H1 (cell line): Measurements from ENCODE around the gene HAVCR1. TPM values are rescaled to one million over a fixed set of nuclear protein-coding genes. Genes with fewer than 3 reads are reported as not detected.

ENCODE experiments used
- CTCF ChIA-PET: fragments of 300-600 bp; sonication (Branson Sonifier 250); formaldehyde crosslinking; loops from one replicate; lab custom pipeline; 2021; ENCODE audit not compliant: partially characterized antibody; lab: Charles Lee
- POLR2A ChIA-PET: fragments of 300-600 bp; sonication (Branson Sonifier 250); formaldehyde crosslinking; loops from one replicate; lab custom pipeline; 2021; ENCODE audit warnings: inconsistent platforms; ENCODE audit not compliant: partially characterized antibody; lab: Charles Lee
- DNase-seq, 2 experiments: peaks; one replicate each; pipeline versions ENCODE4 v3.0.0 to v3.0.0-alpha.2; 2010 to 2022; ENCODE audit warnings: low spot score in 2 of 2, low read depth in 1 of 2, mixed read lengths in 1 of 2
- FAIRE-seq: peaks from 2 replicates; lab custom pipeline; 2011; peaks lifted over from hg19 to GRCh38; lab: Jason Lieb, UNC
- H2AFZ ChIP-seq: 2 replicates; pipeline ENCODE4 v1.8.1; 2012; ENCODE audit warnings: low read length, inconsistent platforms
- H2AK5ac ChIP-seq: 2 replicates; pipeline ENCODE4 v1.6.1; 2013; ENCODE audit warnings: low read depth, low read length
- H2BK120ac ChIP-seq: replicated peaks from 2 replicates; pipeline ENCODE3; 2013; ENCODE audit warnings: low read depth, low read length, inconsistent platforms
- H2BK12ac ChIP-seq: 2 replicates; pipeline ENCODE4 v1.6.1; 2013; ENCODE audit warnings: low read depth, low read length
- H2BK15ac ChIP-seq: 2 replicates; pipeline ENCODE4 v1.6.1; 2013; ENCODE audit warnings: low read length
- H2BK20ac ChIP-seq: 2 replicates; pipeline ENCODE4 v1.6.1; 2013; ENCODE audit warnings: low read length
- H2BK5ac ChIP-seq: 2 replicates; pipeline ENCODE4 v1.6.1; 2013; ENCODE audit warnings: low read depth, low read length
- H3K14ac ChIP-seq: 2 replicates; pipeline ENCODE4 v1.6.1; 2013; ENCODE audit warnings: inconsistent platforms; ENCODE audit not compliant: insufficient read length
- H3K18ac ChIP-seq: 2 replicates; pipeline ENCODE4 v1.6.1; 2013; ENCODE audit warnings: low read length; ENCODE audit errors: extremely low read depth
- H3K23ac ChIP-seq: 2 replicates; pipeline ENCODE4 v1.6.1; 2013; ENCODE audit warnings: inconsistent platforms; ENCODE audit not compliant: insufficient read length
- H3K23me2 ChIP-seq: 2 replicates; pipeline ENCODE4 v1.6.1; 2013; ENCODE audit warnings: low read depth, low read length
- H3K27ac ChIP-seq: 2 replicates; pipeline ENCODE4 v1.6.1; 2011; ENCODE audit warnings: low read depth, low read length, inconsistent platforms
- H3K27me3 ChIP-seq, 4 experiments: replicated peaks in 1 of 4; 1 replicate in 1 of 4; 2 replicates in 3 of 4; pipeline versions ENCODE4 v1.6.1 to v1.8.1; 2011 to 2013; ENCODE audit warnings: low read length in 3 of 4, mild to moderate bottlenecking in 3 of 4, inconsistent platforms in 2 of 4, mixed read lengths in 2 of 4, moderate library complexity in 1 of 4; ENCODE audit not compliant: control insufficient read depth in 3 of 4, insufficient read depth in 3 of 4; ENCODE audit errors: extremely low read depth in 1 of 4
- H3K36me3 ChIP-seq, 4 experiments: 2 replicates each; pipeline versions ENCODE4 v1.6.1 to v1.8.1; 2011 to 2013; ENCODE audit warnings: mild to moderate bottlenecking in 4 of 4, low read length in 3 of 4, moderate library complexity in 2 of 4, control low read depth in 1 of 4, inconsistent platforms in 1 of 4; ENCODE audit not compliant: insufficient read depth in 4 of 4, control insufficient read depth in 2 of 4
- H3K4ac ChIP-seq: replicated peaks from 2 replicates; pipeline ENCODE3; 2013; ENCODE audit warnings: low read length, low read depth, mixed read lengths, inconsistent platforms; ENCODE audit not compliant: insufficient read length
- H3K4me1 ChIP-seq, 4 experiments: replicated peaks in 1 of 4; 1 replicate in 1 of 4; 2 replicates in 3 of 4; pipeline versions ENCODE4 v1.6.1 to v1.8.1; 2011 to 2013; ENCODE audit warnings: low read length in 3 of 4, inconsistent platforms in 2 of 4, mixed read lengths in 1 of 4; ENCODE audit not compliant: insufficient read depth in 4 of 4, control insufficient read depth in 3 of 4
- H3K4me2 ChIP-seq, 2 experiments: 2 replicates each; pipeline versions ENCODE4 v1.6.1 to v1.8.1; 2011 to 2013; ENCODE audit warnings: low read depth in 2 of 2, low read length in 2 of 2, control low read depth in 1 of 2, inconsistent platforms in 1 of 2, mild to moderate bottlenecking in 1 of 2; ENCODE audit not compliant: insufficient read depth in 1 of 2
- H3K4me3 ChIP-seq, 4 experiments: fragments of 200-600, 300-600 bp in 1 of 4; sonication (generic), shearing (Covaris generic), sonication (Bioruptor Twin) in 1 of 4; 2 replicates each; pipeline versions ENCODE4 v1.5.1 to v1.8.1; 2011 to 2016; ENCODE audit warnings: low read length in 4 of 4, low read depth in 3 of 4, control low read depth in 2 of 4, inconsistent platforms in 2 of 4, mild to moderate bottlenecking in 2 of 4, mixed read lengths in 1 of 4, moderate library complexity in 1 of 4; ENCODE audit not compliant: insufficient read depth in 2 of 4; ENCODE audit errors: extremely low read depth in 1 of 4
- H3K56ac ChIP-seq: replicated peaks from 2 replicates; pipeline ENCODE3; 2013; ENCODE audit warnings: low read depth, mild to moderate bottlenecking, mixed read lengths, low read length, inconsistent platforms; ENCODE audit not compliant: insufficient read length
- H3K79me1 ChIP-seq: 2 replicates; pipeline ENCODE4 v1.6.1; 2013; ENCODE audit warnings: low read depth, low read length, control low read depth
- H3K79me2 ChIP-seq, 2 experiments: 2 replicates each; pipeline versions ENCODE4 v1.6.1 to v1.8.1; 2012 to 2013; ENCODE audit warnings: low read length in 2 of 2, mild to moderate bottlenecking in 2 of 2, inconsistent platforms in 1 of 2; ENCODE audit not compliant: insufficient read depth in 2 of 2, control insufficient read depth in 1 of 2
- H3K9ac ChIP-seq, 4 experiments: replicated peaks in 1 of 4; 1 replicate in 1 of 4; 2 replicates in 3 of 4; pipeline versions ENCODE4 v1.6.1 to v1.8.1; 2011 to 2013; ENCODE audit warnings: low read depth in 3 of 4, low read length in 3 of 4, control low read depth in 2 of 4, mild to moderate bottlenecking in 2 of 4, moderate library complexity in 2 of 4, inconsistent platforms in 1 of 4; ENCODE audit errors: extremely low read depth in 1 of 4
- H3K9me3 ChIP-seq, 2 experiments: 2 replicates each; pipeline versions ENCODE4 v1.6.1 to v1.8.1; 2012 to 2013; ENCODE audit warnings: mild to moderate bottlenecking in 2 of 2, moderate library complexity in 2 of 2, control low read depth in 1 of 2, inconsistent platforms in 1 of 2, low read depth in 1 of 2, low read length in 1 of 2, mixed read lengths in 1 of 2; ENCODE audit not compliant: insufficient read depth in 2 of 2
- H4K20me1 ChIP-seq, 2 experiments: replicated peaks in 1 of 2; 2 replicates each; pipeline versions ENCODE3 to v1.8.1; 2011 to 2013; ENCODE audit warnings: inconsistent platforms in 2 of 2, low read length in 2 of 2, mild to moderate bottlenecking in 1 of 2; ENCODE audit not compliant: insufficient read depth in 2 of 2, control insufficient read depth in 1 of 2
- H4K5ac ChIP-seq: 2 replicates; pipeline ENCODE4 v1.6.1; 2013; ENCODE audit warnings: low read length, low read depth, mixed read lengths, inconsistent platforms; ENCODE audit not compliant: insufficient read length
- H4K8ac ChIP-seq: 2 replicates; pipeline ENCODE4 v1.8.0; 2013; ENCODE audit warnings: mild to moderate bottlenecking, moderate library complexity, low read length, inconsistent platforms; ENCODE audit not compliant: insufficient read depth; ENCODE audit errors: extremely low read depth
- H4K91ac ChIP-seq: replicated peaks from 2 replicates; pipeline ENCODE3; 2013; ENCODE audit warnings: low read length, mixed read lengths, inconsistent platforms; ENCODE audit not compliant: insufficient read length
- CTCF ChIP-seq, 3 experiments: IDR thresholded peaks; 1 replicate in 2 of 3; 2 replicates in 1 of 3; pipeline versions ENCODE4 v1.5.1 to v1.6.1; 2011; ENCODE audit warnings: low read length in 3 of 3, mild to moderate bottlenecking in 3 of 3, inconsistent platforms in 2 of 3, low read depth in 1 of 3, moderate library complexity in 1 of 3; ENCODE audit not compliant: insufficient read depth in 1 of 3; ENCODE audit errors: control extremely low read depth in 1 of 3
- FOSL1 ChIP-seq: IDR thresholded peaks from 2 replicates; pipeline ENCODE4 v1.6.1; 2011; ENCODE audit warnings: mild to moderate bottlenecking, low read depth, low read length, moderate library complexity; ENCODE audit not compliant: insufficient read depth
- GTF2F1 ChIP-seq: IDR thresholded peaks from 2 replicates; pipeline ENCODE4 v1.6.1; 2012; ENCODE audit warnings: low read depth, low read length, improper control_type of control experiment, borderline replicate concordance
- POLR2A ChIP-seq, 2 experiments: IDR thresholded peaks; 1 replicate in 1 of 2; 2 replicates in 1 of 2; pipeline ENCODE4 v1.6.1; 2011; ENCODE audit warnings: low read depth in 2 of 2, low read length in 2 of 2, mild to moderate bottlenecking in 2 of 2; ENCODE audit errors: control extremely low read depth in 1 of 2
- SP1 ChIP-seq: IDR thresholded peaks from 2 replicates; pipeline ENCODE4 v1.6.1; 2011; ENCODE audit warnings: low read depth, low read length
- SUZ12 ChIP-seq: fragments of 200-600 bp; sonication (generic); IDR thresholded peaks from 2 replicates; pipeline ENCODE4 v1.6.1; 2012; ENCODE audit warnings: mild to moderate bottlenecking, inconsistent platforms, low read length, moderate library complexity, mixed read lengths
- WGBS, 2 experiments: shearing (Covaris generic) in 1 of 2; methylation state at CpG; one replicate each; pipeline versions ENCODE4 v1.1.6 to v1.1.7; 2013 to 2015; ENCODE audit warnings: low lambda C conversion rate in 2 of 2, mixed read lengths in 2 of 2, inconsistent platforms in 1 of 2, low coverage in 1 of 2, missing lambda C conversion rate in 1 of 2; ENCODE audit not compliant: insufficient replicate concordance in 2 of 2, insufficient coverage in 1 of 2, insufficient read length in 1 of 2; ENCODE audit errors: extremely low coverage in 1 of 2, missing lambda C conversion rate in 1 of 2; 5-methylcytosine and 5-hydroxymethylcytosine counted together
- polyA plus RNA-seq, 7 experiments: library from polyadenylated mRNA; depleted of rRNA in 3 of 7; stranded (reverse) in 5 of 7; unstranded in 2 of 7; fragments of >200 nt in 5 of 7; fragments of 200-250 nt in 2 of 7; gene quantifications; 1 replicate in 5 of 7; 2 replicates in 1 of 7; 4 replicates in 1 of 7; pipeline versions ENCODE4 v1.2.1 to v1.2.3, GENCODE V29; 2011 to 2013; ENCODE audit warnings: missing spikeins in 2 of 7, mixed read lengths in 2 of 7
- total RNA-seq: library from RNA; stranded (reverse); fragmentation: NEBNext Ultra II Directional; extraction: Animal tissue kit (Norgen Biotek cat#: 25700); gene quantifications from 2 replicates; pipeline ENCODE4 v1.2.1, GENCODE V29; 2021

Gene HAVCR1
- total and polyA plus RNA-seq, 2 of the 8 experiments (the other 6 are each of a cell fraction or from before 2014, with no cell fraction given), result not detected

GRCh38 chr5:157107508-157107907 lies 48.6 kb upstream of the HAVCR1 start:
- POLR2A ChIA-PET, result no interaction called here
- no peaks in the 10 kb centered on the region for H3K79me1 ChIP-seq
- no peak overlapping the region for H4K91ac ChIP-seq
- no peak overlapping the region for H3K56ac ChIP-seq
- H4K8ac ChIP-seq, result no peak overlapping the region
- H2BK5ac ChIP-seq, result no peak overlapping the region
- H3K23ac ChIP-seq, result no peak overlapping the region
- TF ChIP-seq SP1, result no peak
- no peak for TF ChIP-seq FOSL1
- no peak for TF ChIP-seq POLR2A (IDR thresholded peaks at IDR 0.05; ENCODE audit: control extremely low read depth in 1 of 2, low read depth in 2 of 2, low read length in 2 of 2)
- no peak for TF ChIP-seq CTCF (IDR thresholded peaks at IDR 0.05; ENCODE audit: control extremely low read depth in 1 of 3, insufficient read depth in 1 of 3, low read depth in 1 of 3, low read length in 3 of 3)
- TF ChIP-seq SUZ12, result no peak
- no peak for TF ChIP-seq GTF2F1
- no peak overlapping the region for H3K4me2 ChIP-seq
- H2BK15ac ChIP-seq, result no peak overlapping the region
- no peak overlapping the region for H3K4ac ChIP-seq
- H2BK20ac ChIP-seq, result no peak overlapping the region
- H3K4me3 ChIP-seq, result no peak overlapping the region
- H3K4me1 ChIP-seq, result no peaks in the 10 kb centered on the region
- H3K27ac ChIP-seq, result no peak overlapping the region
- H2BK120ac ChIP-seq, result no peak overlapping the region
- FAIRE-seq (no peak), DNase-seq (no peak)
- H4K5ac ChIP-seq, result no peak overlapping the region
- no peaks in the 10 kb centered on the region for H3K9me3 ChIP-seq
- no peak overlapping the region for H3K18ac ChIP-seq
- H2BK12ac ChIP-seq, result no peak overlapping the region
- no peaks in the 10 kb centered on the region for H3K27me3 ChIP-seq
- no peaks in the 10 kb centered on the region for H3K79me2 ChIP-seq
- no peaks in the 10 kb centered on the region for H3K23me2 ChIP-seq
- CTCF ChIA-PET, result no interaction called here
- no peaks in the 10 kb centered on the region for H4K20me1 ChIP-seq
- no peak overlapping the region for H2AFZ ChIP-seq
- H3K36me3 ChIP-seq, result no peaks in the 10 kb centered on the region
- H3K9ac ChIP-seq, result no peak overlapping the region
- no peak overlapping the region for H3K14ac ChIP-seq
- H2AK5ac ChIP-seq, result no peak overlapping the region
- 84% methylated on average over 3 of the region's 3 CpGs; no CpG with 5 or more reads in 1 of the 2 experiments for WGBS, 2 experiments
